Non-pigmented ciliary epithelial cell (primary cell): Measurements from ENCODE around the gene DUOXA1.
"Not testable (repeated sequence)": the region's sequence is repeated elsewhere in the genome, so short reads cannot be mapped to it uniquely, and the experiment has no call there.

ENCODE experiments used
- DNase-seq: peaks from one replicate; pipeline ENCODE4 v3.0.0-alpha.2; 2010; ENCODE audit warnings: low read depth

The DUOXA1 gene

GRCh38 chr15:45150997-45151396, 21.3 kb upstream of the DUOXA1 start:
- no peak for DNase-seq

DNA sequence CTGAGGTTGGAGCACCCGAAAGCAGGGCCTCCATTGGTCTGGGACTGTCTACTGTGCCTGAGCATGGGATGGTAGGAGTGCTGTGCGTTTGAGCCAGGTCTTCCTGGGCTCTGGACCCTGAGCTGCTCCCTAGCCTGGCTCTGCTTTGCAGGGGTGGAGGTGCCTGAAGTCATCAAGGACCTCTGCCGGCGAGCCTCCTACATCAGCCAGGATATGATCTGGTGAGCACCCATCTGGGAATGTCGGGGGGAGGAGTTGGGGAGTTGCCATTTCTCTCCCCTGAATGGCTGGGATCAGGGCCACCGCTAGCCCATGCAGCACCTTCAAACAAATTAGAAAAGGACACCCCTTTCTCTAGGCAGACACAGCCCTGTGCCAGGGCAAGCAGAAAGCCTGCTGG, 20.8 kb upstream of the DUOXA1 start:
- DNase-seq: no peak

DNA sequence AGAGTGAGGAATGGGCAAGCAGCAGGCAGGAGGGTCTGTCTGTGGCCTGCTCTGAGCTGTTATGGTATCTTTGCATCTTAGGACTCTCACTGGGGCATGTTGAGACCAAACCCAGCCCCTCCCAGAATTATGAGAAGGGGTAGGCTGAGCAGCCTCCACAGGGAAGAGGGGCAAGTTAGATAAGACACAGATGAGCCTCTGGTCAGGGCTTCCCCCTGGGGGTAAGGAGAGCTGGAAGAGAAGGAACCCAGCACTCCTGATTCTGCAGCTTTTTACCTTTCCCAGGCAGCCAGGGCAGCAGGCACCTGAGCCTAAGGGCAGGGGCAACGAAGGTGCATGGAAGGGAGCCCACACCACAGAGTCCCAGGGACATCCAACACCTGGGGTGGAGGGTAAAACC, 19.4 kb upstream of the DUOXA1 start:
- no peak for DNase-seq

DNA sequence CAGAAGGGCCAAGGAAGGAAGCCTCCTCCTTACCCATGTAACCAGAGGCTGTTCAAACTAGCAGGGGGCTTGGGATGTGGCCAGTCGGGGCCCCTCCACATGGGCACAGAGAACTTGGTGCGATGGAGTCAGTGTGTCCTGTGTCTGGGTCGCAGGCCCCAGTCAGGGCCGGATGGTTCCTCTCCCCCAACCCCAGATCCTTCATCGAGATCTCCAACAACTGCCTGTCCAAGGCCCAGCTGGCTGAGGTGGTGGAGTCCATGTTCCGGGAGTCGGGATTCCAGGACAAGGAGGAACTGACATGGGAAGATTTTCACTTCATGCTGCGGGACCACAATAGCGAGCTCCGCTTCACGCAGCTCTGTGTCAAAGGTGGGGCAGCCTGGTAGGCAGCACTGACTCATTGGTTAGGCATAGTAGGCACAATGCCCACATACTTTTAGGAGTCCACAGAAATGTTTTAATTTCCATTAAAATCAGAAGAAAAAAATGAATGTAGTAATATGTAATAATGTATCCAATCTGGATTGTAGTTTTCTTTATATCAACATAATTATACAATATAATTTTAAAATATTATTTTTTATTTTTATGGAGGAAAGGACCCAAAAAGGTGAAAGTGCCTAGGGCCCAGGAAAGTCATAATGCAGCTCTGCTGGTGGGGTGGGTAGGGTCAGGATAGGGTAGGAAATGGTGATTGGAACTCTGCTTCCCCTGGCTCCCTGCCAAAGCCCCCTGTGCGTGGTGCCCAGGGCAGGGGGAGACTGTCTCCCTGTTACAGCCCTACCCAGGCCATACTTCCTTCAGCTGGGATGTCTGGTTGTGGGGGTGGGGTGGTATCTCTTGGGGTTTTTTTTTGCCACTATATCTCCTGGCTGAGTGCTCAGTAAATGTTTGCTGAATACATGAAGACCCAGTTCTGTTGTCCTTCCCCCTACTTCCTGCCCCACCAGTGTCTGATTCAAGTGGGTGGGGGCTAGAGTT, 18.7 kb upstream of the DUOXA1 start:
- no peak for DNase-seq

DNA sequence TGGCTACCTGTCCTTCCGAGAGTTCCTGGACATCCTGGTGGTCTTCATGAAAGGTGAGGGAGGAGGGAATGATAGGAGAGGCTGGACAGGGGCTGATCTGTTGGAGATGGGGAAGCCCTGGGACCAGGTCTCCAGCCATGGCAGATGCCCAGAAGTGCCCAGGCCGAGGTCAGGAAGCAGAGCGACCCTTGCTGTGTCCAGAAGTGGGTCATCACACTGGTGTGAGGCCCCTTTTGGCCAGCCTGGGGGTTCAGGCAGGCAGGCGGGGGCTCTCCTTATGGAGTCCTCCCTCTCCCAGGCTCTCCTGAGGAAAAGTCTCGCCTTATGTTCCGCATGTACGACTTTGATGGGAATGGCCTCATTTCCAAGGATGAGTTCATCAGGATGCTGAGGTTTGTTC, 17.9 kb upstream of the DUOXA1 start:
- no peak for DNase-seq

DNA sequence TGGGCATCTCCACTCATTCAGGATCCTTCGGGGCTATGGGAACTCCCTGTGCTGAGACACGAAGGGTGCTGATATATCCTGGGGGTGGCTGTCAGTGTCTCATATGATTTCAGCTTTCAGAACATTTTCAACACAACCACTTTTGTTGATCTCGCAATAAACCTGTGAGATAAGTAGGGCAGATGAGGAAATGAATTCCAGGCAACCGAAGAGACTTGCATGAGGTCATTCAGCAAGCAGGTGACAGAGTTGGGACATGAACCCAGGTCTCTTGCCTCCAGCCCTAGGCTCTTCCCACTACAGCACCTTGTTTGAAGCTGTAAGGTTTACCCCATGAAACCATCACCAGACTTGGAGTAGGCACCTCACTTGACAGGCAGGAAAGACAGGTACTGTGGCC, 16.7 kb upstream of the DUOXA1 start:
- no peak for DNase-seq

GRCh38 chr15:45144775-45145174, 15.1 kb upstream of the DUOXA1 start:
- no peak for DNase-seq

- no peak for DNase-seq
Measured at GRCh38 chr15:45143946-45144345, 14.3 kb upstream of the DUOXA1 start.

- no peak for DNase-seq
Measured at GRCh38 chr15:45143056-45143455, 13.4 kb upstream of the DUOXA1 start.

DNA sequence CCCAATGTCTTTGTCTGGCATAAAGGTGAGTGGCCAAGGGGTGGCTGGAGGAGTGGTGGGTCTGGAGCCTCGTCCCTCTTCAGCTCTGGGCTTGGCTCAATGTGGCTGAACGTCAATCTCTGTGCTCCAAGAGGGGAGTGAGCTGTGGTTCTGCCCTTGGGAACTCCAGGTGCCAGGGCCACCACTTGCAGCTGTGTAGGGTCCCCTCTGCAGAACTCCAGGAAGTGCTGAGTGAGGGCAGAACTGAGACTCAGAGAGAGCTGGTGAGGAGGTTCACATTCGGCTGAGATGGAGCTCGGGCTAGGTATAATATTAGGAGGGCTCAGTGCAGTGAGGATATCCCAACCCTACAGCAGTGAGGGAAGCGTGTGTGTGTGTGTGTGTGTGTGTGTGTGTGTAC, 11.7 kb upstream of the DUOXA1 start:
- DNase-seq: no peak

GRCh38 chr15:45140557-45141250, 11.0 kb upstream of the DUOXA1 start:
- DNase-seq: no peak

DNA sequence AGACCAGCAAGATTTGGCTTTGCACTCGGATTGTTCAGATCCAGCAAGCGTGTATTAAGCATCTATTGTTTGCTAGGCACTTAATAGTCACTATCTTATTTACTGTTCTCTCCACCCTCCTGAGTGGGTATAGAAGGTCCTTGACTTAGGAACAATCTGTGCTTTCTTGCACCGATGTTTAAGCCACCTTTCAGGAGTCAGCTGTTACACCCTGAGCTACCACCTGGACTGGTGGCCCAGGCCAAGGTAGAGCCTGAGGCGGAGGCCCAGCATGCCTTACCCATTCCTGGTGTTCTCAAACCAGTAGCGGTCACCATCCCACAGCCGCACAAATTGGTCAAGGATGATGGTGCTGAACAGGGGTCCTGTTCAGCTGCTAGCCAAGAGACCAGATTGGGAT, 10.1 kb upstream of the DUOXA1 start:
- DNase-seq: no peak

DNA sequence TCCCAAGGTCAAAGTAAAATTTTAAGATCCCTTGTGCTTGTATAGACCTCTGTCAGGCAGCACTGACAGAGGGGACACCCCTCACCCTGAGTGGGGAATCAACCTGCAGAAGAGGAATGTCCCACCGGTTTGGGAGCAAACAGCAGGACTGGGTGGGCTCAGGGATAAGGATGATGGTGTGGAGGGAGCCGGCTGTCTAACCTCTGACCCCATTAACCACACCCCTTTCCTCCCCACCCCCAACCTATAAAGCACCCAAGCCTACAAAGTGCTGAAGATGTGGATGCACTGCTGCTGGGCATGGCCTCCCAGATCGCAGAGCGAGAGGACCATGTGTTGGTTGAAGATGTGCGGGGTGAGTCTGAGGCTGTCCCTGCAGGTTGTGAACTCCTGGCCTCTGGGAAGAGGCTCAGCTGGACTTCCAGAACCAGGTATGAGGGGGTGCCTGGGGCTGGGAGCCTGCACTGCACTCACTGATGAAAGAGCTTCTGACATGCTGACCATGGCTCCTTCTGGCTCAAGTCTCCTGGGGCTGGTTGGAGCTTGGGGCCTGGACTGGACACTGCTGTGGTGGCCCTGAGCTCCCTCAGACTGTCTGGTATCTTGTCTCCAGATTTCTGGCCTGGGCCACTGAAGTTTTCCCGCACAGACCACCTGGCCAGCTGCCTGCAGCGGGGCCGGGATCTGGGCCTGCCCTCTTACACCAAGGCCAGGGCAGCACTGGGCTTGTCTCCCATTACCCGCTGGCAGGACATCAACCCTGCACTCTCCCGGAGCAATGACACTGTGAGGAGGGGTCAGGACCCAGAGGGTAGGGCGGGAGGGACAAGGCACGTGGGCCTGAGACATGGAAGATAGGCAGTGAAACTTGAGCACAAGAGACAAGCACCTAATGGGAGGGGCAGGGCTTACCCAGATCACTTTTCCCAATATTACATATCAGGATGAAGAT, 9.4 kb upstream of the DUOXA1 start:
- no peak for DNase-seq

GRCh38 chr15:45137703-45138102, 8.0 kb upstream of the DUOXA1 start:
- DNase-seq: no peak

DNA sequence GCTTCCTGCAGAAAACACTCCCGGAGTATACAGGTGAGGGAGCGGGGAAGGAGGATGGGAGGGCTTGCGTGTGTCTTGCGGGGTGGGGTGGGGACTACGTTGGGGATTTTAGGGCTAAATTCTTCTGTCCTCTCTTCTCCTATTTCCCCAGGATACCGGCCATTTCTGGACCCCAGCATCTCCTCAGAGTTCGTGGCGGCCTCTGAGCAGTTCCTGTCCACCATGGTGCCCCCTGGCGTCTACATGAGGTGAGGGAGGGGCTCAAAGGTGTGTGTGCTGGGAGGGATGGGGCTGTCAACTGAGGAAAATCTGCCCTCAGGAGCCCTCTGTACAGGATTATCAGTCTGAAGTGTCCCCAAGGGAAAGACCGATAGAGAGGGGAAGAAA, 6.7 kb upstream of the DUOXA1 start:
- no peak for DNase-seq

- not testable (repeated sequence) for DNase-seq
Measured at GRCh38 chr15:45135705-45136377, 6.2 kb upstream of the DUOXA1 start.

DNA sequence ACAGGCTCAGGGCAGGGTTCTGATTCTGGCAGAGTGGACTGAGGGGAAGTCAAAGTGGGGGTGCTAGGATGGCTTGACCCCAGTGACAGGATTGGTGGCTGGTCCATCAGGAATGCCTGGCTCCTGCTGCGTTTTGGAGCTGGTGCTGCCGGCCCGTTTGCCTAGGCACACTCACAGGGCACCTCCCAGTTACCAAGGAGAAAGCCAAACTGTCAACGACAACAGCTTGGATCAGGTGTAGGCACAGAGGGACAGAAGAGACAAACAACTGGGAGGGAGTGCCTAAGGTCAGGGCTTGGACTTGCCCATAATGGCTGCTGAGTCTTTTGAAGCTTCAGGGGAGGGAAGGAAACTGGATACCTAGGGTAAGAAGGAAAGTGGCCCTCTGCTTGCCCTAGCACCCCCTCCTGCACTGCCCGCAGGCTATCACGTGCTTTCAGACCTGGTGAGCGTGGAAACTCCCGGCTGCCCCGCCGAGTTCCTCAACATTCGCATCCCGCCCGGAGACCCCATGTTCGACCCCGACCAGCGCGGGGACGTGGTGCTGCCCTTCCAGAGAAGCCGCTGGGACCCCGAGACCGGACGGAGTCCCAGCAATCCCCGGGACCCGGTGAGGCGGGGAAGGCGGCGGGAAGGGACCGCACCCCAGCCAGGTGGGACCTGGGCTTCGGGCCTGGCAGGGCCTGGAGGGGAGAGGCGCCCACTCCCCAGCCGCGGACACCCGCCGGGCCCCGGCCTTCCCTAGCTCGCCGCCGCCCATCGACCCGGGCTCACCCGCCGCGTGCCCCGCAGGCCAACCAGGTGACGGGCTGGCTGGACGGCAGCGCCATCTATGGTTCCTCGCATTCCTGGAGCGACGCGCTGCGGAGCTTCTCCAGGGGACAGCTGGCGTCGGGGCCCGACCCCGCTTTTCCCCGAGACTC, 5.3 kb upstream of the DUOXA1 start:
- no peak for DNase-seq

GRCh38 chr15:45134046-45134445, 4.4 kb upstream of the DUOXA1 start:
- no peak for DNase-seq

GRCh38 chr15:45133561-45133920, 3.9 kb upstream of the DUOXA1 start:
- no peak for DNase-seq

DNA sequence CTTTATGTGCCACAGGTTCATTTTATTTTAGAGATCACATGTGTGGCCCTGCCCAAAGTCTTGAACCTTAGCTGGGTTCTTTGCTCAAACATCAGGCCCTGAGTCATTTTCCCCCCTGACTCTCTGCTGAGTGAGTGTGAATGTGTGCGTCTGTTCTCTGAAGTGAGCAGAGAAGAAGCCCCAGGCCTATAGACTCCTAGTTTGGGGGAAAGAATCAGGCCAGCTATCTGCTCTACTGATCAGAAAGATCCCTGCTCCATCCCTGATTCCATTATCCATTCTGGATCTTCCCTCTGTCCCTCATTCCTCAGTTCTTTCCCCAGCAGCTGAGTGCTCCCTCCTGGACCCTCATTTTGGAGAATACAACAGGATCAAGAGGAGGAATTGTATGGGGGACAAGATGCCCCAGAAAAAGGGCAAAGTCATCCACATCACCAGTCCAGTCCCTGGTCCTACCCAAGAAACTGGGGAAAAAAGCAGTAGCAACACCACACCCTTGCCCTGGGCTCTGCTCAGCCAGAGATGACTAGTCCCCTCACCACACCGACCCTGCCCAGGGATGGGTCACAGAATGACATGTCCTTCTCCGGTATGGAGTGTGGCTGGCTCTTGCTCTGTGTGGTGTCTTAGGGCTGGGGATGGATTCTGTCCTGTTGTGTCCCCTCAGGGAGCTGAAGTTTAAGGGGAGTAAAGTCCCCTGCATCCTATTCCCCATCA, 3.3 kb upstream of the DUOXA1 start:
- DNase-seq: no peak
